T-helper 1 cell treated with Interleukin-12 subunit alpha and Interleukin-12 subunit beta and Interleukin-4 antibody, amounts not matched to agents 30 μg/mL and 1 μg/mL, for 36 hours (primary cell): Measurements from ENCODE around the gene ACOXL.
"Not testable (repeated sequence)": the region's sequence is repeated elsewhere in the genome, so short reads cannot be mapped to it uniquely, and the experiment has no call there.

Source experiments
- H3K27ac Mint-ChIP-seq: one replicate; pipeline ENCODE4 v1.8.0; 2021; ENCODE audit warnings: mild to moderate bottlenecking, mixed read lengths
- H3K27me3 Mint-ChIP-seq: one replicate; pipeline ENCODE4 v1.8.0; 2021; ENCODE audit warnings: low read depth, mixed read lengths
- H3K36me3 Mint-ChIP-seq: one replicate; pipeline ENCODE4 v1.8.0; 2021; ENCODE audit warnings: low read depth, mixed read lengths
- H3K4me1 Mint-ChIP-seq: one replicate; pipeline ENCODE4 v1.8.0; 2021; ENCODE audit warnings: low read depth, mixed read lengths
- H3K4me3 Mint-ChIP-seq: one replicate; pipeline ENCODE4 v1.8.0; 2021; ENCODE audit warnings: mild to moderate bottlenecking, moderate library complexity, mixed read lengths
- H3K9me3 Mint-ChIP-seq: one replicate; pipeline ENCODE4 v1.8.0; 2021; ENCODE audit warnings: mixed read lengths

The ACOXL gene

DNA sequence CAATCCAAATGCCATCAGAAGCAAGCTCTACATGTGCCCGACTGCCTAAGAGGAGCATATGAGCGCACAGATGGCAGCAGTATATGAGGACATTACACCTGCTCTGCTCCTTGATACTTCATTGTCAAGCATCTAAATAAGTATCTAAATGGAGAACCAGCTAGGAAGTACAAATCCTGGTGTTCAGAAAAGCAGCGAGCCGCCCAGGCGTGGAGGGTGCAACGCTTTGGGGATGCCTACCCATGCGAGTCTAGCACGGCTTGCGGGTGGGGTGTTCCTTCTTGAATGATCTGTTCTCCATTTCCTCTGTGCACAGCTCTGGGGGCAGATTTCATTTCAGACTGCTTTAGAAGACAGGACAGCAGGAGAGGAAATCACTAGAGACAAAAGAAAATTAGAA lies 325.3 kb downstream of the ACOXL start:
- peaks cover 18% of the 10 kb centered on the region for H3K9me3 Mint-ChIP-seq
- peaks cover 11% of the 10 kb centered on the region for H3K4me1 Mint-ChIP-seq
- H3K36me3 Mint-ChIP-seq, result peaks cover 7% of the 10 kb centered on the region
- H3K4me3 Mint-ChIP-seq, result no peak overlapping the region
- H3K27ac Mint-ChIP-seq, result no peak overlapping the region
- peaks cover 34% of the 10 kb centered on the region for H3K27me3 Mint-ChIP-seq

DNA sequence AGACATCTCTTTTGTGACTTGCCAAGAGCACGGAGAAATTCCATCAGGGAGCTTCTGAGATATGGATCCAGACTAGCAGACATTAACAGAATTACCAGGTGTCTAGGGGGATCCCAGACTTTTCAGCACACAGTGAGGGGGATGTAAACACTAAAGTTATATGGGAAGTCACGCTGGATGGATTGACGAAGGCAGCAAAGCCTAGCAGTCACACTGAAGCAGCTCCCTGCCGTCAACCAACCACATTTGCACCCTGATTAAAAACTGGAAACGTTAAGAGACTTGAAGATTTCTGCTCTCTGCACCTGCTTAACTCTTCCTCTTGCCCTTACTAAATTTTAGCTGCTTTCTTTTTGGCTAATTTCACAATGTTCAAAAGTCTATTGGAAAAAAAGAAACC lies 325.9 kb downstream of the ACOXL start:
- Mint-ChIP-seq H3K27me3 (peaks cover 38% of the 10 kb centered on the region), H3K4me1 (peaks cover 11% of the 10 kb centered on the region), H3K4me3 (no peak overlapping the region), H3K9me3 (peaks cover 18% of the 10 kb centered on the region), H3K27ac (no peak overlapping the region), H3K36me3 (peaks cover 7% of the 10 kb centered on the region)

GRCh38 chr2:111061191-111061590 lies 328.8 kb downstream of the ACOXL start:
- H3K27ac Mint-ChIP-seq, result no peak overlapping the region
- H3K4me1 Mint-ChIP-seq, result peaks cover 2% of the 10 kb centered on the region
- H3K9me3 Mint-ChIP-seq, result peaks cover 18% of the 10 kb centered on the region
- no peak overlapping the region for H3K4me3 Mint-ChIP-seq
- peaks cover 7% of the 10 kb centered on the region for H3K36me3 Mint-ChIP-seq
- H3K27me3 Mint-ChIP-seq, result peaks cover 55% of the 10 kb centered on the region

- H3K36me3 Mint-ChIP-seq, result peaks cover 7% of the 10 kb centered on the region
- H3K27me3 Mint-ChIP-seq, result peaks cover 60% of the 10 kb centered on the region
- H3K4me1 Mint-ChIP-seq, result peaks cover 4% of the 10 kb centered on the region
- peaks cover 18% of the 10 kb centered on the region for H3K9me3 Mint-ChIP-seq
- H3K4me3 Mint-ChIP-seq, result no peak overlapping the region
- no peak overlapping the region for H3K27ac Mint-ChIP-seq
Observed at GRCh38 chr2:111062417-111062816, 330.0 kb downstream of the ACOXL start.

DNA sequence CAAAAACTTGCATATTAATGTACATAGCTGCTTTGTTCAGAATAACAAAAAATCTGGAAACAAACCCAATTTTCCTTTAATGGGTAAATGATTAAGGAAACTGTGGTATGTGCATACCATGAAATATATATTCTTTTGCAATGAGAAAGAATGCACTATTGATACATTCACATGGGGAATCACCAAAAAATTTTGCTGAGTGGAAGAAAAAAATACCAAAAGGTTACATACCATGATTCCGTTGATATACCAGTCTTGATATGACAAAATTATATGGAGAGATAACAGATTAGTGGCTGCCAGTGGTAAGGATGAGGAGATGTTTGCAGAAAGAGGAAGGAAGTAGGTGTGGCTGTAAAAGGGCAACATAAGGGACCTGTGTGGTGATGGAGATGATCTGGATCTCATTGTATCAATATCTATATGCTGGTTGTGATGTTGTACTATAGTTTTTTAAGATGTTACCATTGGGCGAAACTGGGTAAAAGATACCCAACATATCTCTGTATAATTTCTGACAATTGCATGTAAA lies 333.8 kb downstream of the ACOXL start:
- H3K9me3 Mint-ChIP-seq, result peaks cover 5% of the 10 kb centered on the region

GRCh38 chr2:111068435-111069058 lies 336.2 kb downstream of the ACOXL start:
- H3K4me1 Mint-ChIP-seq, result peaks cover 4% of the 10 kb centered on the region

More for the DNA sequence above, 333.8 kb downstream of the ACOXL start:
- Mint-ChIP-seq H3K36me3 (no peaks in the 10 kb centered on the region), H3K4me1 (peaks cover 4% of the 10 kb centered on the region), H3K4me3 (no peak overlapping the region), H3K27me3 (peaks cover 52% of the 10 kb centered on the region), H3K27ac (no peak overlapping the region)

DNA sequence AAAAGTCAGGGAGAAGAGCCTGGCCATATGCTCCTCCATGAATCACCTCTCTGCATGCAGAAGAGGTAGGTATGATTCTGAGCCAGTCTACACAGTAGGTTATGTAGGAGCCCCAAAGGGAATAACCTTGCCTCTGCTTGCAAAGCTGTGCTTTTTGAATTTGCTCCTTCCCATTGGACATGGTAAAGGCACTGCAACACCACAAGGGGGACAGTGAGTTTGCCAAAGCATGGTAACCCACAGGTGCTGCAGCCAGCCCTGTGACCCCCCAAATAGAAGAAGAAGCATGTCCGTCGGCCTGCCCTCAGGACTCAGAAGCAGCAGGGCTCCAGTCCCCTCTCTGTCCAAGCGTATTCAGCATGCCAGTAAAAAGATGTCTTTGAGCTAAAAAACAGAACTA lies 337.3 kb downstream of the ACOXL start:
- no peak overlapping the region for H3K4me3 Mint-ChIP-seq

More at GRCh38 chr2:111068435-111069058, 336.2 kb downstream of the ACOXL start:
- H3K27ac Mint-ChIP-seq, result no peak overlapping the region
- H3K36me3 Mint-ChIP-seq, result no peaks in the 10 kb centered on the region
- no peak overlapping the region for H3K4me3 Mint-ChIP-seq
- no peaks in the 10 kb centered on the region for H3K9me3 Mint-ChIP-seq
- H3K27me3 Mint-ChIP-seq, result peaks cover 50% of the 10 kb centered on the region

DNA sequence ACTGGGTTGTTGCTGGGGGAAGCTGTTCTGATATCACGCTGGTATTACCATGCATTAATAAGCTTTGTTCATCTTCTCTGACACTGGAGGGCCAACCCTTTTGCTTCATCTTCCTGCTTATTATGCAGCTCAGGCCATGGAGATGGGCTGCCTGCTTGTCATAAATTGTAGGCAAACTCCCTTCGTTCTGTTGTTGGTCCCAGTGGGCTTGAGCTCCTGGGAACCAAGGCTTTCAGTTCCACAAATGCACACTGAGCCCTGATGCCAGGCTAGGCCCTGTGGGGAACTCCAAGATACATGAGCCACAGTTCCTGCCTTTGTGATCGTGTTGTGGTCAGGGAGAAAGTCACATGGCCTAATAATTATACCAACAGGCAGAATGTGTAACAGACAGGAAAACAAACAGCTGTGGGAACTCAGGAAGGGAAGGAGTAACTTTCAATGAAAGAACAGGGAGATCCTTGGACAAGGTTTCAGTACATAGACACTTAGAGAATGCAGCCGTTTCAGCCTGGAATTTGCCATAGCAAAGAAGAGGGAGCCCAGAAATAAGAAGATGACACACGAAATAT lies 339.3 kb downstream of the ACOXL start:
- Mint-ChIP-seq H3K4me1 (no peaks in the 10 kb centered on the region), H3K9me3 (peaks cover 27% of the 10 kb centered on the region), H3K27ac (no peak overlapping the region), H3K4me3 (no peak overlapping the region), H3K36me3 (no peaks in the 10 kb centered on the region), H3K27me3 (peaks cover 55% of the 10 kb centered on the region)

More for the DNA sequence above, 337.3 kb downstream of the ACOXL start:
- Mint-ChIP-seq H3K9me3 (peaks cover 8% of the 10 kb centered on the region), H3K27me3 (peaks cover 59% of the 10 kb centered on the region), H3K27ac (no peak overlapping the region), H3K4me1 (peaks cover 4% of the 10 kb centered on the region), H3K36me3 (no peaks in the 10 kb centered on the region)

DNA sequence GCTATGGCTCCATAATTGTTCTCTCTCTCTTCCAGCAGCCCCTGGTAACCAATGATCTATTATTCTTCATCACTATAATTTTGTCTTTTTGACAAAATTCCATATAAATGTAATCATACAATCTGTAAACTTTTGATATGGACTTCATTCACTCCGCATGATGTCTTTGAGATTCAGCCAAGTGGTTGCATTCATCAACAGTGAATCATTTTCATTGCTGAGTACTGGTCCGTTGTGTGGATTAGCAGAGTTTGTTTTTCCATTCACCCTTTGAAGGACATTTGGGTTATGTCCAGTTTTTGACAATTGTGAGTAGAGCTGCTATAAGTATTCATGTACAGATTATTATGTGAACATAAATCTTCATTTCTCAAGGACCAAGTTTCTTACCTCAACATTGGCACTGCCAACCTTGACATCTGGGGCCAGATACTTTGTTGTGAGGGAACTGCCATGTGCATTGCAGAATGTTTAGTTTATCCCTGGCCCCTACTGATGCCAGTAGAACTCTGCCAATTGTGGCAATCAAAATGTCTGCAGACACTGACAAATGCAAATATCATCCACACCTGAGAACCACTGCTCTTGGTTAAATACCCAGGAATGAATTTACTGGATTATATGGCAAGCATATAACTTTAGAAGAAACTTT lies 340.0 kb downstream of the ACOXL start:
- H3K4me3 Mint-ChIP-seq, result no peak overlapping the region
- H3K27ac Mint-ChIP-seq, result no peak overlapping the region
- H3K27me3 Mint-ChIP-seq, result peaks cover 58% of the 10 kb centered on the region
- H3K9me3 Mint-ChIP-seq, result peaks cover 30% of the 10 kb centered on the region
- no peaks in the 10 kb centered on the region for H3K4me1 Mint-ChIP-seq
- peaks cover 1% of the 10 kb centered on the region for H3K36me3 Mint-ChIP-seq

DNA sequence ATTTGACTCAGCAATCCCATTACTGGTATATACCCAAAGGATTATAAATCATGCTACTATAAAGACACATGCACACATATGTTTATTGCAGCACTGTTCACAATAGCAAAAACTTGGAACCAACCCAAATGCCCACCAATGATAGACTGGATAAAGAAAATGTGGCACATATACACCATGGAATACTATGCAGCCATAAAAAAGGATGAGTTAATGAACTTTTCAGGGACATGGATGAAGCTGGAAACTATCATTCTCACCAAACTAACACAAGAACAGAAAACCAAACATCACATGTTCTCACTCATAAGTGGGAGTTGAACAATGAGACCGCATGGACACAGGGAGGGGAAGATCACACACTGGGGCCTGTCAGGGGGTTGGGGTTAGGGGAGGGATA lies 350.3 kb downstream of the ACOXL start:
- H3K36me3 Mint-ChIP-seq, H3K4me1 Mint-ChIP-seq, H3K27ac Mint-ChIP-seq, H3K4me3 Mint-ChIP-seq: not testable (repeated sequence)
- Mint-ChIP-seq H3K9me3 (peaks cover 15% of the 10 kb centered on the region), H3K27me3 (peaks cover 73% of the 10 kb centered on the region)

- Mint-ChIP-seq H3K4me3 (no peak overlapping the region), H3K4me1 (peaks cover 3% of the 10 kb centered on the region), H3K27ac (no peak overlapping the region), H3K27me3 (peaks cover 55% of the 10 kb centered on the region), H3K36me3 (no peaks in the 10 kb centered on the region), H3K9me3 (no peaks in the 10 kb centered on the region)
Observed at GRCh38 chr2:111091811-111092211, 359.4 kb downstream of the ACOXL start.

- no peak overlapping the region for H3K27ac Mint-ChIP-seq
- no peaks in the 10 kb centered on the region for H3K9me3 Mint-ChIP-seq
- peaks cover 3% of the 10 kb centered on the region for H3K4me1 Mint-ChIP-seq
- no peak overlapping the region for H3K4me3 Mint-ChIP-seq
- H3K36me3 Mint-ChIP-seq, result no peaks in the 10 kb centered on the region
- H3K27me3 Mint-ChIP-seq, result peaks cover 56% of the 10 kb centered on the region
Observed at GRCh38 chr2:111094691-111095090, 362.3 kb downstream of the ACOXL start.

GRCh38 chr2:111095434-111095833 lies 363.1 kb downstream of the ACOXL start:
- no peak overlapping the region for H3K27ac Mint-ChIP-seq
- no peaks in the 10 kb centered on the region for H3K36me3 Mint-ChIP-seq
- peaks cover 8% of the 10 kb centered on the region for H3K4me1 Mint-ChIP-seq
- H3K9me3 Mint-ChIP-seq, result peaks cover under 1% of the 10 kb centered on the region
- H3K4me3 Mint-ChIP-seq, result no peak overlapping the region
- peaks cover 57% of the 10 kb centered on the region for H3K27me3 Mint-ChIP-seq

DNA sequence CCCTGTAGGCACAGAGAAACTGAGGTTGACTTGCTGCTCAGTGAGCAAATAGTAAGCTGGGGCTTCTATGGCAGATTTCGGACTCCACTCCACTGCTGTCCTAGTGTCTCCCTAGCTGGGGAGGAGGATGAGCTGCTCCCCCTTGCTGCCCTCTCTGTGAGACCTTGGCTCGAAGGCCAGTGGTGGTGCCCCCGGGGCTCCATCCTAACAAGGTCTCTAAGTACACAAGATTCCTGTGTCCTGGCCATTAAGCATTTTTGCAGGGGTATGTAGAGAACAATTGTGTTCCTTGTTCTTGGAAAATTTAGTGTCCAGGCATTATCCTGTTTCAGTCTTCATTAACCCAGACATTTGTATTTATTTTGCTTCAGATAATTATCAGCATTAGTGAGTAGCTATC lies 367.0 kb downstream of the ACOXL start:
- Mint-ChIP-seq H3K9me3 (peaks cover 7% of the 10 kb centered on the region), H3K4me1 (peaks cover 12% of the 10 kb centered on the region), H3K36me3 (no peaks in the 10 kb centered on the region), H3K27me3 (peaks cover 59% of the 10 kb centered on the region), H3K4me3 (no peak overlapping the region), H3K27ac (no peak overlapping the region)
